Mesenchymal stem cell (in vitro differentiated cells and primary cell): ENCODE results near the gene TNNI3.

ENCODE experiments used
- DNase-seq: peaks from one replicate; pipeline ENCODE4 v3.0.0-alpha.2; 2013
- H2AFZ ChIP-seq: one replicate; pipeline ENCODE4 v1.6.1; 2013; ENCODE audit warnings: low read depth, mild to moderate bottlenecking, control low read depth, inconsistent platforms, low read length, moderate library complexity
- H2AK5ac ChIP-seq: 2 replicates; pipeline ENCODE4 v1.6.1; 2013; ENCODE audit warnings: low read length, moderate library complexity, mild to moderate bottlenecking, inconsistent platforms; ENCODE audit not compliant: severe bottlenecking
- H2BK120ac ChIP-seq: one replicate; pipeline ENCODE4 v1.6.1; 2013; ENCODE audit warnings: low read depth, mild to moderate bottlenecking, inconsistent platforms, low read length, moderate library complexity
- H2BK12ac ChIP-seq, 2 experiments: one replicate each; pipeline ENCODE4 v1.6.1; 2013; ENCODE audit warnings: inconsistent platforms in 2 of 2, low read length in 2 of 2, mild to moderate bottlenecking in 2 of 2, moderate library complexity in 2 of 2, control low read depth in 1 of 2
- H2BK15ac ChIP-seq: one replicate; pipeline ENCODE4 v1.6.1; 2013; ENCODE audit warnings: mild to moderate bottlenecking, low read depth, inconsistent platforms; ENCODE audit not compliant: poor library complexity, severe bottlenecking
- H2BK5ac ChIP-seq: 2 replicates; pipeline ENCODE4 v1.6.1; 2013; ENCODE audit warnings: low read depth, mild to moderate bottlenecking, low read length, control low read depth, inconsistent platforms; ENCODE audit not compliant: poor library complexity, severe bottlenecking
- H3K14ac ChIP-seq, 2 experiments: one replicate each; pipeline ENCODE4 v1.6.1; 2013; ENCODE audit warnings: inconsistent platforms in 2 of 2, low read length in 2 of 2, control low read depth in 1 of 2, mild to moderate bottlenecking in 1 of 2, moderate library complexity in 1 of 2
- H3K18ac ChIP-seq, 2 experiments: one replicate each; pipeline ENCODE4 v1.6.1; 2013; ENCODE audit warnings: inconsistent platforms in 2 of 2, low read length in 2 of 2, control low read depth in 1 of 2, low read depth in 1 of 2, mild to moderate bottlenecking in 1 of 2
- H3K23ac ChIP-seq, 2 experiments: one replicate each; pipeline ENCODE4 v1.6.1; 2013; ENCODE audit warnings: inconsistent platforms in 2 of 2, low read length in 2 of 2, mild to moderate bottlenecking in 2 of 2, moderate library complexity in 2 of 2, control low read depth in 1 of 2
- H3K27ac ChIP-seq: 2 replicates; pipeline ENCODE4 v1.5.1; 2013; ENCODE audit warnings: mild to moderate bottlenecking, moderate library complexity, low read length, control low read depth, inconsistent platforms; ENCODE audit not compliant: poor library complexity, severe bottlenecking
- H3K27me3 ChIP-seq, 2 experiments: 2 replicates each; pipeline versions ENCODE4 v1.6.1 to v1.7.0; 2013; ENCODE audit warnings: low read length in 2 of 2, mild to moderate bottlenecking in 2 of 2, moderate library complexity in 2 of 2, control low read depth in 1 of 2, inconsistent platforms in 1 of 2; ENCODE audit not compliant: control insufficient read depth in 1 of 2, insufficient read depth in 1 of 2
- H3K36me3 ChIP-seq, 2 experiments: 2 replicates each; pipeline versions ENCODE4 v1.6.1 to v1.7.0; 2013; ENCODE audit warnings: low read length in 2 of 2, control low read depth in 1 of 2, inconsistent platforms in 1 of 2, low read depth in 1 of 2, mild to moderate bottlenecking in 1 of 2; ENCODE audit not compliant: insufficient read depth in 2 of 2, control insufficient read depth in 1 of 2
- H3K4ac ChIP-seq, 2 experiments: one replicate each; pipeline ENCODE4 v1.6.1; 2013; ENCODE audit warnings: inconsistent platforms in 2 of 2, low read length in 2 of 2, mild to moderate bottlenecking in 2 of 2, moderate library complexity in 2 of 2, control low read depth in 1 of 2, low read depth in 1 of 2
- H3K4me1 ChIP-seq: 2 replicates; pipeline ENCODE4 v1.6.1; 2013; ENCODE audit warnings: low read depth, low read length, control low read depth; ENCODE audit not compliant: control insufficient read depth, insufficient read depth
- H3K4me2 ChIP-seq: 2 replicates; pipeline ENCODE4 v1.6.1; 2013; ENCODE audit warnings: low read length, mild to moderate bottlenecking, inconsistent platforms; ENCODE audit not compliant: poor library complexity, severe bottlenecking
- H3K4me3 ChIP-seq, 2 experiments: 2 replicates each; pipeline versions ENCODE4 v1.5.1 to v1.7.0; 2013; ENCODE audit warnings: low read length in 2 of 2, mild to moderate bottlenecking in 2 of 2, control low read depth in 1 of 2, low read depth in 1 of 2; ENCODE audit not compliant: insufficient read depth in 1 of 2
- H3K79me1 ChIP-seq: replicated peaks from 2 replicates; pipeline ENCODE4 v1.6.1; 2013; ENCODE audit warnings: mild to moderate bottlenecking, control low read depth, low read length, inconsistent platforms; ENCODE audit not compliant: poor library complexity, severe bottlenecking
- H3K9ac ChIP-seq: 2 replicates; pipeline ENCODE4 v1.7.0; 2013; ENCODE audit warnings: mild to moderate bottlenecking, low read length, moderate library complexity
- H3K9me3 ChIP-seq: 2 replicates; pipeline ENCODE4 v1.7.0; 2013; ENCODE audit warnings: mild to moderate bottlenecking, low read length; ENCODE audit not compliant: control insufficient read depth
- H4K8ac ChIP-seq: one replicate; pipeline ENCODE4 v1.6.1; 2013; ENCODE audit warnings: inconsistent platforms, mild to moderate bottlenecking, low read length, moderate library complexity
- H4K91ac ChIP-seq: one replicate; pipeline ENCODE4 v1.6.1; 2013; ENCODE audit warnings: mild to moderate bottlenecking, low read length, inconsistent platforms
- WGBS: methylation state at CpG from one replicate; pipeline ENCODE4 v1.1.7; 2013; ENCODE audit warnings: mixed read lengths; 5-methylcytosine and 5-hydroxymethylcytosine counted together

TNNI3 gene

DNA sequence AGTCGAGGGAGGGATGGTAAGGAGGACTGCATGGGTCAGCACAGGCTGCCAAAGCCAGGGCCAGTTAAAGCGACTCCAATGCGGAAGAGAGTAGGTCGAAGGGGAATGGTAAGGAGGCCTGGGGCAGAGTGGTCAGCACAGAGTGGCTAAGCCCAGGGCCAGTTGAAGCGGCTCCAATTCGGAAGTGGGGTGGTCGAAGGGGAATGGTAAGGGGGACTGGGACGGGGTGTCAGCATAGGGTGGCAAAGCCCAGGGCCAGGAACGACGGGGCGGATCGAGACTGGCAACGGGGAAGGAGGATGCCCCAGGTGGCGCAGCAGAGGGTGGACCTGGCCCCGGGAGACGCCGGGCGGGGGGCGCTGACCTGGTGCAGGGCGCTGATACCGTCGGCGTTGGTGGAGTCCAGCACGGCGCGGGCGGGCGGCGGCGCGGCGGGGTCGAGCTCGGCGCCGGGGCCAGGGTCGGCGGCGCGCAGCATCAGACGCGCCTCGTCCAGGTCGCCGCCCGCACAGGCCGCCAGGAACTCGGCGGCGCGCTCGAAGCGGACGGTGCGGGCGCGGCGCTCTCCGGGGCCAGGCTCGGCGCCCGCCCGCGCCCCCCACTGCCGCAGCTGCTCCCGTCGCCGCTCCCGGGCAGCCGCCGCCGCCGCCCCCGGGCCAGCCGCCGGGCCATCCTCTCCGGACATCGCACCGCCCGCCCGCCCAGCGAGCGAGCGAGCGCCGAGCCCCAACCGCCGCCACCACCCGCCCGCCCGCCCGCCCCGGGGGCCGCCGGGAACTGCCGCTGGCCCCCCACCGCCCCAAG is 40.5 kb downstream of the TNNI3 start, which contains the start of gene PPP1R12C:
TSS of gene PPP1R12C (minus strand) at position 779 of the 804 bp plus-strand sequence. CDS start at position 685, 94 bp downstream.
- Histone ChIP-seq H3K4ac (peak within 1 kb of the TSS; percentile 84 to 98), H3K9ac (peak within 1 kb of the TSS; percentile 100), H2AFZ (peak within 1 kb of the TSS; percentile 76), H2BK120ac (peak within 1 kb of the TSS; percentile 94), H3K36me3 (peaks cover 3 to 24% of the 10 kb centered on the region in 2 experiments), H3K4me2 (peak within 1 kb of the TSS; percentile 90), H3K4me3 (peak within 1 kb of the TSS; percentile 73 to 99), H3K27me3 (no peaks in the 10 kb centered on the region), H3K18ac (peak within 1 kb of the TSS; percentile 60 to 92), H2BK5ac (no peak within 1 kb of the TSS), H2BK12ac (peak within 1 kb of the TSS in 1 of 2 experiments; percentile 43), H3K79me1 (peaks cover 14% of the 10 kb centered on the region), H3K23ac (peak within 1 kb of the TSS; percentile 1 to 100), H4K8ac (peak within 1 kb of the TSS; percentile 77), H3K4me1 (peaks cover 51% of the 10 kb centered on the region), H2BK15ac (peak within 1 kb of the TSS; percentile 33), H3K9me3 (no peaks in the 10 kb centered on the region), H3K27ac (peak within 1 kb of the TSS; percentile 51), H3K14ac (peak within 1 kb of the TSS in 1 of 2 experiments; percentile 86), H4K91ac (peak within 1 kb of the TSS; percentile 72), H2AK5ac (no peak within 1 kb of the TSS)
- WGBS, result 0% methylated on average over 26 of the region's 97 CpGs
- DNase-seq, result peak; percentile 34

DNA sequence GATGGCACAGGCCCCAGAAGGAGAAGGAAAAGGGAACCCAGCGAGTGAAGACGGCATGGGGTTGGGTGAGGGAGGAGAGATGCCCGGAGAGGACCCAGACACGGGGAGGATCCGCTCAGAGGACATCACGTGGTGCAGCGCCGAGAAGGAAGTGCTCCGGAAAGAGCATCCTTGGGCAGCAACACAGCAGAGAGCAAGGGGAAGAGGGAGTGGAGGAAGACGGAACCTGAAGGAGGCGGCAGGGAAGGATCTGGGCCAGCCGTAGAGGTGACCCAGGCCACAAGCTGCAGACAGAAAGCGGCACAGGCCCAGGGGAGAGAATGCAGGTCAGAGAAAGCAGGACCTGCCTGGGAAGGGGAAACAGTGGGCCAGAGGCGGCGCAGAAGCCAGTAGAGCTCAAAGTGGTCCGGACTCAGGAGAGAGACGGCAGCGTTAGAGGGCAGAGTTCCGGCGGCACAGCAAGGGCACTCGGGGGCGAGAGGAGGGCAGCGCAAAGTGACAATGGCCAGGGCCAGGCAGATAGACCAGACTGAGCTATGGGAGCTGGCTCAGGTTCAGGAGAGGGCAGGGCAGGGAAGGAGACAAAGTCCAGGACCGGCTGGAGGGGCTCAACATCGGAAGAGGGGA is 41.2 kb downstream of the TNNI3 start:
- peak overlapping the region; percentile 90 for H3K4me2 ChIP-seq
- peak overlapping the region in 1 of 2 experiments; percentile 31 for H2BK12ac ChIP-seq
- peak overlapping the region; percentile 60 to 92 for H3K18ac ChIP-seq
- no peak overlapping the region for H2BK120ac ChIP-seq
- H3K9ac ChIP-seq, result peak overlapping the region; percentile 100
- H3K36me3 ChIP-seq, result peaks cover 9 to 31% of the 10 kb centered on the region in 2 experiments
- H3K23ac ChIP-seq, result peak overlapping the region in 1 of 2 experiments; percentile 100
- H3K27ac ChIP-seq, result peak overlapping the region; percentile 51
- H4K91ac ChIP-seq, result peak overlapping the region; percentile 53
- no peak overlapping the region for H2AK5ac ChIP-seq
- H3K27me3 ChIP-seq, result no peaks in the 10 kb centered on the region
- peaks cover 18% of the 10 kb centered on the region for H3K79me1 ChIP-seq
- DNase-seq, result peak; percentile 78
- WGBS, result 7% methylated on average over 25 of the region's 25 CpGs
- no peaks in the 10 kb centered on the region for H3K9me3 ChIP-seq
- peak overlapping the region in 1 of 2 experiments; percentile 86 for H3K14ac ChIP-seq
- H3K4me1 ChIP-seq, result peaks cover 52% of the 10 kb centered on the region
- peak overlapping the region; percentile 73 to 99 for H3K4me3 ChIP-seq
- no peak overlapping the region for H2AFZ ChIP-seq
- H3K4ac ChIP-seq, result peak overlapping the region; percentile 84 to 98
- H4K8ac ChIP-seq, result no peak overlapping the region
- no peak overlapping the region for H2BK5ac ChIP-seq
- H2BK15ac ChIP-seq, result no peak overlapping the region

DNA sequence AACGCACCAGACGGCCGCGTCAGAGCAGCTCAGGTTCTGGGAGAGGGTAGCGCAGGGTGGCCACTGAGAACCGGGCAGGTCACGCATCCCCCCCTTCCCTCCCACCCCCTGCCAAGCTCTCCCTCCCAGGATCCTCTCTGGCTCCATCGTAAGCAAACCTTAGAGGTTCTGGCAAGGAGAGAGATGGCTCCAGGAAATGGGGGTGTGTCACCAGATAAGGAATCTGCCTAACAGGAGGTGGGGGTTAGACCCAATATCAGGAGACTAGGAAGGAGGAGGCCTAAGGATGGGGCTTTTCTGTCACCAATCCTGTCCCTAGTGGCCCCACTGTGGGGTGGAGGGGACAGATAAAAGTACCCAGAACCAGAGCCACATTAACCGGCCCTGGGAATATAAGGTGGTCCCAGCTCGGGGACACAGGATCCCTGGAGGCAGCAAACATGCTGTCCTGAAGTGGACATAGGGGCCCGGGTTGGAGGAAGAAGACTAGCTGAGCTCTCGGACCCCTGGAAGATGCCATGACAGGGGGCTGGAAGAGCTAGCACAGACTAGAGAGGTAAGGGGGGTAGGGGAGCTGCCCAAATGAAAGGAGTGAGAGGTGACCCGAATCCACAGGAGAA is 42.0 kb downstream of the TNNI3 start:
- Histone ChIP-seq H2AFZ (no peak overlapping the region), H3K4me1 (peaks cover 52% of the 10 kb centered on the region), H2BK15ac (no peak overlapping the region), H2AK5ac (peak overlapping the region; percentile 27), H3K14ac (no peak overlapping the region), H2BK5ac (no peak overlapping the region), H3K79me1 (peaks cover 20% of the 10 kb centered on the region), H3K27me3 (no peaks in the 10 kb centered on the region), H3K27ac (no peak overlapping the region), H3K18ac (no peak overlapping the region), H3K4ac (peak overlapping the region in 1 of 2 experiments; percentile 21), H3K9me3 (no peaks in the 10 kb centered on the region), H3K9ac (peak overlapping the region; percentile 100), H3K23ac (no peak overlapping the region), H2BK12ac (no peak overlapping the region), H3K36me3 (peaks cover 10 to 31% of the 10 kb centered on the region in 2 experiments), H4K8ac (no peak overlapping the region), H4K91ac (peak overlapping the region; percentile 53), H3K4me3 (peak overlapping the region; percentile 73 to 99), H3K4me2 (peak overlapping the region; percentile 90), H2BK120ac (no peak overlapping the region)
- peak; percentile 47 for DNase-seq
- 62% methylated on average over 7 of the region's 13 CpGs for WGBS
